Effector memory CD4-positive, alpha-beta T cell (primary cell): ENCODE results near the gene LEF1.

Source experiments
- DNase-seq, 3 donors: peaks; one replicate each; pipeline ENCODE4 v3.0.0-alpha.2; 2020
- H3K27ac ChIP-seq: 2 replicates; pipeline ENCODE4 v1.7.0; 2013; ENCODE audit warnings: mild to moderate bottlenecking, low read length, moderate library complexity; ENCODE audit not compliant: insufficient read depth, poor library complexity, severe bottlenecking
- H3K27me3 ChIP-seq: replicated peaks from 2 replicates; pipeline ENCODE4 v1.7.0; 2013; ENCODE audit warnings: mild to moderate bottlenecking, low read length; ENCODE audit not compliant: insufficient read depth, control insufficient read depth, poor library complexity, severe bottlenecking
- H3K36me3 ChIP-seq: 2 replicates; pipeline ENCODE4 v1.7.0; 2013; ENCODE audit warnings: mild to moderate bottlenecking, low read length, moderate library complexity; ENCODE audit not compliant: control insufficient read depth, insufficient read depth
- H3K4me1 ChIP-seq: 2 replicates; pipeline ENCODE4 v1.7.0; 2013; ENCODE audit warnings: low read length, mild to moderate bottlenecking; ENCODE audit not compliant: control insufficient read depth, insufficient read depth, poor library complexity, severe bottlenecking
- H3K4me3 ChIP-seq: 2 replicates; pipeline ENCODE4 v1.7.0; 2013; ENCODE audit warnings: low read length, low read depth, mild to moderate bottlenecking; ENCODE audit not compliant: insufficient read depth, poor library complexity, severe bottlenecking
- H3K9me3 ChIP-seq: 2 replicates; pipeline ENCODE4 v1.7.0; 2013; ENCODE audit warnings: mild to moderate bottlenecking, low read length, moderate library complexity; ENCODE audit not compliant: control insufficient read depth

LEF1 gene

DNA sequence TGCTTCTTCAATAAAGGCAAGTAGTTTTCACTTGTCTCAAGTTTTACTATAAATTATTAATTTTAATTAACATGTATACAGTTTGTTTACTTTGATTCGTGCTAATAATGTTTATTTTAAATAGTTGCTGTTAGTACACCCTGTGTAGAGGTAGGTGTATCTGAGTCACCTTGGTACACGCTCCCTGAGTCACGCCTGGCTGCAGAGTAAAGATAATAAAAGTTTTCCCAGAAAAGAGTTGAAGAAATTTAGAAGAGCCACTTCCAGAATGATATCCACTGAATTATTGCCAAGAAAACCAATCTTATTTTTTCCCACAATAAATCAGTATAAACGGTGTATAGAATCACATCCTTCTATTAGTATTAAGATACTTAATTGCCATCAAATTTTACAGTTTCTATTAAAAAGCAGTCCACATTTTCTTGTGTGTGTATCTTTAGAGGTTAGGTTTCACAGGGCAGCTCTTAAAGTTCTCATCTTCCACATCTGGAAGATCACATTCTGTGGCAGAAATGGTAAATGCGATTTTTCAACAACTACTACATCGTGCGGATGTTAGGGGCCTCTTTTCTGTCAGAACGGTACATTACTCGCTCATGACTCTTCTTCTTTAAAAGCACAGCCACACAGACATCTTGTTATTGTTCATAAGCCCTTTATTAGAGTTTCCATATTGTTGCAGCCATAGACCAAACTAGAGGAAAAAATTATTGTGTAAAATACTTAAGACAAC lies 123.6 kb downstream of the LEF1 start:
- Histone ChIP-seq H3K4me3 (no peak overlapping the region), H3K27ac (no peak overlapping the region), H3K27me3 (no peaks in the 10 kb centered on the region), H3K36me3 (peaks cover 28% of the 10 kb centered on the region), H3K9me3 (no peaks in the 10 kb centered on the region), H3K4me1 (no peaks in the 10 kb centered on the region)
- DNase-seq, result no peak

DNA sequence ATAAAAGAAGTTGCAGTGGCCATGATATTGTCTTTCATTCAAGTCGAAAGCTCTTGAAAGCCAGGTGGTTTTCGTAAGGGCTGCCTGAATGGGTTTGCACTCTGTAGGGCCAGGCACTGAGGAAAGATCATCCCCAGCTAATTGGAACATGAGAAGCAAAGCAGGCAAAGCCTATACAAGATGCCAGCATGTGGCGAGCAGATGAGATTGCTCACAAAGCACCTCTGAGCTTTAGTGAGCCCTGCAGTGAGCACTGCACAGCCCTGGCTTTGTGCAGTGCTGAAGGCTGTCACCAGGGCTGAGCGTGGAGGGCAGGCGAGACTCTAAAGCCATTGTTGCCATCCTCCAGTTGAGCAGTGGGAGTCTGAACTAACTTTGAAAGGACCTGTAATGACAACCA lies 125.2 kb downstream of the LEF1 start:
- peaks cover 21% of the 10 kb centered on the region for H3K36me3 ChIP-seq
- no peaks in the 10 kb centered on the region for H3K9me3 ChIP-seq
- H3K4me1 ChIP-seq, result no peaks in the 10 kb centered on the region
- no peak for DNase-seq
- no peak overlapping the region for H3K27ac ChIP-seq
- no peaks in the 10 kb centered on the region for H3K27me3 ChIP-seq
- H3K4me3 ChIP-seq, result no peak overlapping the region

DNA sequence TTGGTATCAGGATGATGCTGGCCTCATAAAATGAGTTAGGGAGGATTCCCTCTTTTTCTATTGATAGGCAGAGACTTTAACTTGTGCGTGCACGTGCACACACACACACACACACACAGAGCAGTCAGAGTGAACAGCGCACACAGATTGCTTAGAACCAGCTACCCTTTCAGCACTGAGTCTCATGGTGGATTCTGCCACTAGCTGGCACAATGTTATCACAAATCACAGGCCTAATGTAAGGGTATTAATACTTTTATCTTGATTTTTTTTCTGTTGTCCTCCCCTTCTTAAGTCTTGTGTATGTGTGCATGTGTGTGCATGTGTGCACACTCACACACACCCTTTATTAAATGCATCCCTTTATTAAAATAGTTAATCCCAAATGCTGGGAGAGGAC lies 125.8 kb downstream of the LEF1 start:
- peaks cover 16% of the 10 kb centered on the region for H3K36me3 ChIP-seq
- no peak for DNase-seq
- H3K4me1 ChIP-seq, result no peaks in the 10 kb centered on the region
- no peaks in the 10 kb centered on the region for H3K9me3 ChIP-seq
- H3K27me3 ChIP-seq, result no peaks in the 10 kb centered on the region
- H3K4me3 ChIP-seq, result no peak overlapping the region
- H3K27ac ChIP-seq, result no peak overlapping the region

DNA sequence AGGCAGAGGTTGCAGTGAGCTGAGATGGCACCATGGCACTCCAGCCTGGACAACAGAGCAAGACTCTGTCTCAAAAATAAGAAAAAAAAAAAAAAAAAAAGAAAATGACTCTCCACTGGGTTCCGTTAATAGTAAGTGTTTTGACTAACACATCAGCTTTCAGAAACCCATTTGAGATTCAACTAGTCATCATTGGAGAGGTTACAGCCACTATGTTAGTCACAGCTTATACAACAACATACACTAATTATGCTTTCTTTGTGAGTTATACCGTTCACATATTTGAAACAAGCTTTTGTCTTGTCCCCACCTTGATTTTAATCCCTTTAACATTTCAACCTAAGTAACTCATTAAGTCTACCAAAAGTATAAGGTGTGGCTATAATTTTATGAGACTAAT lies 130.8 kb downstream of the LEF1 start:
- DNase-seq, result no peak
- Histone ChIP-seq H3K4me3 (no peak overlapping the region), H3K9me3 (no peaks in the 10 kb centered on the region), H3K36me3 (no peaks in the 10 kb centered on the region), H3K27ac (no peak overlapping the region), H3K27me3 (no peaks in the 10 kb centered on the region), H3K4me1 (peaks cover 8% of the 10 kb centered on the region)

DNA sequence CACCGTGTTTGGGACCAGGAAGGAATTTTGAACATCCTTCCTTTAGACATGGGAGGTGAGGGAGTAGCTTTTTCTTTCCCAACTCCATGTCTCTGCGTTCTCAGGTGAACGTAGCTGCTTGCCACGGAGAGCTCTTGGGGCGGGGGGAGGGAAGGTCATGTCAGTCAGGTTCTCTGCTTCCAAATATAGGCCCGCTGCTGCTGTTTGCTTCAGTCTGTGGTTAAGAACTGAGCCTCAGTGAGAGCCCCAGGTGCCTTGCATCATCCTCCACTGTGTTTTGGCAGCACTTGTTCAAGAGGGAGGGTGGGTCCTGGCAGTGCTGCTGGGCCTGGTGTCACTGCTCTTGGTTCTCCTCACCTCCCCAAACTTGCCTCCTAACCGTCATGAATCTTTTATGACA lies 132.5 kb downstream of the LEF1 start:
- H3K4me3 ChIP-seq, result no peak overlapping the region
- H3K27ac ChIP-seq, result no peak overlapping the region
- no peaks in the 10 kb centered on the region for H3K36me3 ChIP-seq
- H3K27me3 ChIP-seq, result no peaks in the 10 kb centered on the region
- peak in 1 of 3 donors; percentile 23 for DNase-seq
- H3K9me3 ChIP-seq, result no peaks in the 10 kb centered on the region
- peaks cover 8% of the 10 kb centered on the region for H3K4me1 ChIP-seq

DNA sequence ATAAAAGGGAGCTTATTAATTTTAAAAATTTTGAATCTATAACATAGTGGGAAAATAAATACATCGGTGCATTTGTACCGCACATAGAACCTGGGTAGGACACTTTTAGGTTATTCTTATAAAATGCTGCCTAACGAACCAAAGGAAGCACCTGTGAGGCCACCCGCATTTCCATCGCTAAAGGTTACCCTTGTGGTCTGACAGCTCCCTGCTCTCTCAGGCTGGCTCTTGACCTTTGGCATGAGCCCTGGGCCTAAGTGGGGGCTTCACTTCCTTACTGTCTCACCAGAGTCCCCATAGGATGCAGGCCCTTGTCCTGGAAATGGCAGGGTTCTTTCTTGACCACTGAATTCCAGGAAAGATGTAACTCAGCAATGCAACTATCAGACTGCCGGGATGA lies 133.0 kb downstream of the LEF1 start:
- H3K27me3 ChIP-seq, result no peaks in the 10 kb centered on the region
- H3K4me1 ChIP-seq, result peaks cover 8% of the 10 kb centered on the region
- H3K9me3 ChIP-seq, result no peaks in the 10 kb centered on the region
- no peak overlapping the region for H3K4me3 ChIP-seq
- H3K36me3 ChIP-seq, result no peaks in the 10 kb centered on the region
- no peak overlapping the region for H3K27ac ChIP-seq
- DNase-seq, result no peak

DNA sequence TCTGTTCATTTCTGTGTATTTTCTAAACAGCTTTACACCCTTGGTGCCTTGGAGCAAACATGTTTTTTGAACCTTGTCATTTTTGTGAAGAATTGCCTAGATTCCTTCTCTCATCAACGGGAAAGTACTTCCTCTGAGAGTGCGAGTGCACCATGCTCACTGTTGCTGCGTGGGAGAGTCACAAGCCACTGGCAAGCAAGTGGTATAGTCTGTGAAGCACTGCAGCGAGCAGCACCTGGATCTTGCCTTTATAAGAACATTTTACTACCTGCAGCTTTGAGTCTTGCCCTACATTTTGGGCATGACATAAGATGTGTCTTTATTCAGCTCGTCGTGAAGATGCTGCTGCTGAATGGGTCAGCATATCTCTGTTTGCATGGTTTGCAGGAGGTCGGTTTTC lies 134.2 kb downstream of the LEF1 start:
- H3K4me3 ChIP-seq, result no peak overlapping the region
- no peaks in the 10 kb centered on the region for H3K9me3 ChIP-seq
- no peaks in the 10 kb centered on the region for H3K36me3 ChIP-seq
- peaks cover 16% of the 10 kb centered on the region for H3K4me1 ChIP-seq
- H3K27ac ChIP-seq, result no peak overlapping the region
- DNase-seq, result no peak
- no peaks in the 10 kb centered on the region for H3K27me3 ChIP-seq

DNA sequence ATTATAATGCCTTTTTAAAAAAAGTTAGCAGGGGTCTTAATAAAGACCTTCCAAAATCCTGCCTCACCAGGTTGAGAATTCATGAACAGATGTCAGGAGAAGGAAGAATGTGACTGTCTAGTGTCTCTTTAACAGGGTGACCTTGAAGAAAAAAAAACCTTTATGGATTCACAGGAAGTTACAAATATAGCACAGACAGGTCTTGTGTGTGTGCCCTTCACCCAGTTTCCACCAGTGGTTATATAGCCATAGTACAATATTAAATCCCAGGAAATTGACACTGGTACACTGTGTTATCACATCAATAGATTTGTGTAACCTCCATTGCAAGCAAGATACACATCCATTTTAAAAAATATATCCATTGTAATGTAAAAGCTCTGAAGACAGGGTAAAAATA lies 135.4 kb downstream of the LEF1 start:
- peaks cover 24% of the 10 kb centered on the region for H3K4me1 ChIP-seq
- no peak for DNase-seq
- H3K27ac ChIP-seq, result no peak overlapping the region
- no peak overlapping the region for H3K4me3 ChIP-seq
- no peaks in the 10 kb centered on the region for H3K9me3 ChIP-seq
- no peaks in the 10 kb centered on the region for H3K36me3 ChIP-seq
- H3K27me3 ChIP-seq, result no peaks in the 10 kb centered on the region

DNA sequence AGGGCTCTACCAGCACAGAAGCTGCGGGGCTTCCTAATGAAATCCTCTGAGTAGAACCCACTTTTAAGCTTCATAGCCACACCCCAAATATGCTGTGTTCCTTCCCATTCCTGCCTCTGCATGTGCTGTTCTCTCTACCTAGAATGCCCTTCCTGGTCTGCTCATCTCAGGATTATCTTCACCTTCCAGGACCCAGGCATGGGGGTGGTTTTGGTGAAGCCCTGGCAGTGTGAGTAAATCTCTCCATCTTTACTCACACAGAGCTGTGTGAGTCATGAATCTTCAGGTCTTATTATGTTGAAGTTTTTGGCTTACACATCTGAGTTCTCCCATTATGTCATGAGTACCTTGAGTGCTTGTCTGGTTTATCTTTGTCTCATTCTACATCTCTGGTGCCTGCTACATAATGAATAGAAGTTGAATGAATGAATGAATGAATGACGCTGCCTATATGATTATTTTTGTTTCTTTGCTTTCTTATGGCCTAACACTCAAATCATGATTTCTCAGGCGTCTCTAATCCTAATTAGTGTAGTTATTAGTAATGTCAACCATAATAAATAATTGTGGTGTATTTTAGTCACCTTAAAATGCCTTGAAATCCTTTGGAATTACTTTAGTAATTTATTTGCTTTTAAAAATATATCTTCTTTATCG lies 137.2 kb downstream of the LEF1 start:
- H3K27ac ChIP-seq, result no peak overlapping the region
- H3K36me3 ChIP-seq, result no peaks in the 10 kb centered on the region
- no peaks in the 10 kb centered on the region for H3K9me3 ChIP-seq
- DNase-seq, result no peak
- peaks cover 24% of the 10 kb centered on the region for H3K4me1 ChIP-seq
- H3K27me3 ChIP-seq, result no peaks in the 10 kb centered on the region
- no peak overlapping the region for H3K4me3 ChIP-seq

DNA sequence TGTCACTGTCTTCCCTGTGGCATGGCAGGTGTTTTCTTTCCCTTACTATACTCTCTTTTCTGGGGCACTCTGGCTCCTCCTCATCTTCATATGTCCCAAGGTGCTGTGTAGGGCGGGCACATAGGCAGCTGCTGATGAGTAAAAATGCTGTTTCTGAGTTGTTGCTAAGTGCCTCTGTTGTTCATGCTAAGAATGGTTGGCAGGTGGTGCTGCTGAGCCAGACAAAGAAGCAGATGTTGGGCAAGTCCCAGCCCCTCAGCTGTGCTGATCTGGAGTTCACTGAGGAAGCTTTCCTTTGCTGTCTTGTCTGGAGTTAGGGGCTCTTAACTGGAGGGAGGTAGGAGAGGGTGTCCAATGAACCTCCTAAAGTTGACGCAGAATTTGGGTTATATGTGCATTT lies 138.4 kb downstream of the LEF1 start:
- DNase-seq, result peak; percentile 9 to 44 (median 41)
- no peaks in the 10 kb centered on the region for H3K27me3 ChIP-seq
- H3K9me3 ChIP-seq, result no peaks in the 10 kb centered on the region
- H3K4me1 ChIP-seq, result peaks cover 17% of the 10 kb centered on the region
- no peaks in the 10 kb centered on the region for H3K36me3 ChIP-seq
- no peak overlapping the region for H3K4me3 ChIP-seq
- no peak overlapping the region for H3K27ac ChIP-seq
